ENCODE measurements around the gene PCDHGA8.
A peak's percentile ranks its signal among the peaks of the same experiment; 100 is the strongest.
"Not testable (repeated sequence)": the region's sequence is repeated elsewhere in the genome, so short reads cannot be mapped to it uniquely, and the experiment has no call there.

The PCDHGA8 gene

DNA sequence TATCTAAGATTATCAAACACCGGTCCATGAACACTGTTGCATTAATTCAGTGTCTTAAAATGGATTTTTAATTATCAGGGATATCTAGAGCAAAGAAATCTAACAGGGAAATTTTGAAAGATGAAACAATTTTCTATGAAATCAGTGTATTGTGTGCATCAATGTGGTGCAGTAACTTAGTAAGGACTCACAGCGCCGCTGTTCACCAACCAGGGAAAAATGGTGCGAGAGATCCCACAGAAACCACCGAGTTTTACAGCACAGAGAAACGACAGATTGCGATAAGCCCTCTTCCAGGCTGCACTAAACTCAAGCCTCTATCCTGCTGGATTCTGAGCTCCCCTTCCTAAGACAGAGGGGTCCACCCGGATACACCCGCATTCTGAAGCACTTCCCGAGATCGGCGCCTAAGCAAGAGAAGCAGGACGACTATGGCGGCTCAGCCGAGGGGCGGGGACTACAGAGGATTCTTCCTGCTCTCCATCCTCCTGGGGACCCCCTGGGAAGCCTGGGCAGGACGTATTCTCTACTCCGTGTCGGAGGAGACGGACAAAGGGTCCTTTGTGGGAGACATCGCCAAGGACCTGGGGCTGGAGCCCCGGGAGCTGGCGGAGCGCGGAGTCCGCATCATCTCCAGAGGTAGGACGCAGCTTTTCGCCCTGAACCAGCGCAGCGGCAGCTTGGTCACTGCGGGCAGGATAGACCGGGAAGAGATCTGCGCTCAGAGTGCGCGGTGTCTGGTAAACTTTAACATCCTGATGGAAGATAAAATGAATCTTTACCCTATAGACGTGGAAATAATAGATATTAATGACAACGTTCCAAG is 9.8 kb upstream of the PCDHGA8 start, which contains the start of gene PCDHGA7:
Gene PCDHGA7, plus strand, starts transcription at position 274 of the 826 bp plus-strand sequence. Its CDS starts 158 bp downstream, at position 432.
- Histone ChIP-seq H3K27me3 (ENCODE audit: low read length) (no peaks in the 10 kb centered on the region), H3K27ac (ENCODE audit: low read depth, low read length) (peak within 1 kb of the TSS; percentile 35), H3K79me2 (ENCODE audit: insufficient read depth, low read length) (no peaks in the 10 kb centered on the region), H3K4me2 (ENCODE audit: low read depth, low read length, poor library complexity, severe bottlenecking) (peak within 1 kb of the TSS; percentile 54), H3K9me2 (replicated peaks; ENCODE audit: insufficient read depth, low read length) (no peaks in the 10 kb centered on the region), H3K36me3 (ENCODE audit: low read length) (peaks cover 5% of the 10 kb centered on the region; the same call in 1 of the 2 replicates), H3K9me3 (ENCODE audit: insufficient read depth, low read length) (peaks cover 18% of the 10 kb centered on the region; the same call in 1 of the 2 replicates), H3K9ac (ENCODE audit: low read length) (peak within 1 kb of the TSS; percentile 59), H4K20me1 (ENCODE audit: low read depth, low read length) (no peaks in the 10 kb centered on the region), H2AFZ (ENCODE audit: low read depth, low read length, severe bottlenecking) (peak within 1 kb of the TSS; percentile 55), H3F3A (ENCODE audit: insufficient read depth) (no peaks in the 10 kb centered on the region), H3K4me3 (ENCODE audit: insufficient read depth, low read length, poor library complexity, severe bottlenecking) (peak within 1 kb of the TSS; percentile 55)
- peak; percentile 40 for TF ChIP-seq CTCF (IDR thresholded peaks at IDR 0.05; ENCODE audit: insufficient read depth, low read length, poor library complexity, severe bottlenecking)
- TF ChIP-seq EZH2phosphoT487 (conservative IDR thresholded peaks at IDR 0.05; ENCODE audit: low read length): no peak

DNA sequence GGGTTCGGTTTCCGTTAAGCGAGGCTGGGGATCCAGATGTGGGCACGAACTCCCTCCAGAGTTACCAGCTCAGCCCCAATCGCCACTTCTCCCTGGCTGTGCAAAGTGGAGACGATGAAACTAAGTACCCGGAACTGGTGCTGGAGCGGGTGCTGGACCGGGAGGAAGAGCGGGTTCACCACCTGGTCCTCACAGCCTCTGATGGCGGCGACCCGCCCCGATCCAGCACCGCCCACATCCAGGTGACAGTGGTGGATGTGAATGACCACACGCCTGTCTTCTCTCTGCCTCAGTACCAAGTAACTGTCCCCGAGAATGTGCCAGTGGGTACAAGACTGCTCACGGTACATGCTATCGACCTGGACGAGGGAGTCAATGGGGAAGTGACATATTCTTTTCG is 9.1 kb upstream of the PCDHGA8 start:
- peak overlapping the region; percentile 55 for H3K4me3 ChIP-seq (ENCODE audit: insufficient read depth, low read length, poor library complexity, severe bottlenecking)
- TF ChIP-seq EZH2phosphoT487 (conservative IDR thresholded peaks at IDR 0.05; ENCODE audit: low read length) (no peak), CTCF (IDR thresholded peaks at IDR 0.05; ENCODE audit: insufficient read depth, low read length, poor library complexity, severe bottlenecking) (no peak)
- no peaks in the 10 kb centered on the region for H3K27me3 ChIP-seq (ENCODE audit: low read length)
- H3K4me2 ChIP-seq (ENCODE audit: low read depth, low read length, poor library complexity, severe bottlenecking): peak overlapping the region; percentile 54
- peaks cover 18% of the 10 kb centered on the region; the same call in 1 of the 2 replicates for H3K9me3 ChIP-seq (ENCODE audit: insufficient read depth, low read length)
- H3K79me2 ChIP-seq (ENCODE audit: insufficient read depth, low read length): no peaks in the 10 kb centered on the region
- H3F3A ChIP-seq (ENCODE audit: insufficient read depth): no peaks in the 10 kb centered on the region
- peak overlapping the region; percentile 59 for H3K9ac ChIP-seq (ENCODE audit: low read length)
- H3K36me3 ChIP-seq (ENCODE audit: low read length): peaks cover 3% of the 10 kb centered on the region; the same call in 1 of the 2 replicates
- peak overlapping the region; percentile 55 for H2AFZ ChIP-seq (ENCODE audit: low read depth, low read length, severe bottlenecking)
- H3K27ac ChIP-seq (ENCODE audit: low read depth, low read length): peak overlapping the region; percentile 35; the same call in 1 of the 2 replicates
- no peaks in the 10 kb centered on the region for H3K9me2 ChIP-seq (replicated peaks; ENCODE audit: insufficient read depth, low read length)
- no peaks in the 10 kb centered on the region for H4K20me1 ChIP-seq (ENCODE audit: low read depth, low read length)

DNA sequence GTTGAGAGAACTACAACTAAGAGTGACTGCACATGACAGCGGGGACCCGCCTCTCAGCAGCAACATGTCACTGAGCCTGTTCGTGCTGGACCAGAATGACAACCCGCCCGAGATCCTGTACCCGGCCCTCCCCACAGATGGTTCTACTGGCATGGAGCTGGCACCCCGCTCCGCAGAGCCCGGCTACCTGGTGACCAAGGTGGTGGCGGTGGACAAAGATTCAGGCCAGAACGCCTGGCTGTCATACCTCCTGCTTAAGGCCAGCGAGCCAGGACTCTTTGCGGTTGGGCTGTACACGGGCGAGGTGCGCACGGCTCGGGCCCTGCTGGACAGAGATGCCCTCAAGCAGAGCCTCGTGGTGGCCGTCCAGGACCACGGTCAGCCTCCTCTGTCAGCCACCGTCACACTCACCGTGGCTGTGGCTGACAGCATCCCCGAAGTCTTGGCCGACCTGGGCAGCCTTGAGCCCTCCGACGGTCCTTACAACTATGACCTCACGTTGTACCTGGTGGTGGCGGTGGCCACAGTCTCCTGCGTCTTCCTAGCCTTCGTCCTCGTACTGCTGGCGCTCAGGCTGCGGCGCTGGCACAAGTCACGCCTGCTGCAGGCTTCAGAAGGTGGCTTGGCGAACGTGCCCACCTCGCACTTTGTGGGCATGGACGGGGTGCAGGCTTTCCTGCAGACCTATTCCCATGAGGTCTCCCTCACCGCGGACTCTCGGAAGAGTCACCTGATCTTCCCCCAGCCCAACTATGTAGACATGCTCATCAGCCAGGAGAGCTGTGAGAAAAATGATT is 7.8 kb upstream of the PCDHGA8 start:
- Histone ChIP-seq H3F3A (ENCODE audit: insufficient read depth) (no peaks in the 10 kb centered on the region), H3K9ac (ENCODE audit: low read length) (no peak overlapping the region), H3K9me3 (ENCODE audit: insufficient read depth, low read length) (peaks cover 18% of the 10 kb centered on the region; the same call in 1 of the 2 replicates), H3K27me3 (ENCODE audit: low read length) (no peaks in the 10 kb centered on the region), H2AFZ (ENCODE audit: low read depth, low read length, severe bottlenecking) (no peak overlapping the region), H3K36me3 (ENCODE audit: low read length) (peaks cover 3% of the 10 kb centered on the region; the same call in 1 of the 2 replicates), H4K20me1 (ENCODE audit: low read depth, low read length) (no peaks in the 10 kb centered on the region), H3K79me2 (ENCODE audit: insufficient read depth, low read length) (no peaks in the 10 kb centered on the region), H3K4me3 (ENCODE audit: insufficient read depth, low read length, poor library complexity, severe bottlenecking) (no peak overlapping the region), H3K4me2 (ENCODE audit: low read depth, low read length, poor library complexity, severe bottlenecking) (no peak overlapping the region), H3K9me2 (replicated peaks; ENCODE audit: insufficient read depth, low read length) (no peaks in the 10 kb centered on the region), H3K27ac (ENCODE audit: low read depth, low read length) (no peak overlapping the region)
- no peak for TF ChIP-seq CTCF (IDR thresholded peaks at IDR 0.05; ENCODE audit: insufficient read depth, low read length, poor library complexity, severe bottlenecking)
- no peak for TF ChIP-seq EZH2phosphoT487 (conservative IDR thresholded peaks at IDR 0.05; ENCODE audit: low read length)

DNA sequence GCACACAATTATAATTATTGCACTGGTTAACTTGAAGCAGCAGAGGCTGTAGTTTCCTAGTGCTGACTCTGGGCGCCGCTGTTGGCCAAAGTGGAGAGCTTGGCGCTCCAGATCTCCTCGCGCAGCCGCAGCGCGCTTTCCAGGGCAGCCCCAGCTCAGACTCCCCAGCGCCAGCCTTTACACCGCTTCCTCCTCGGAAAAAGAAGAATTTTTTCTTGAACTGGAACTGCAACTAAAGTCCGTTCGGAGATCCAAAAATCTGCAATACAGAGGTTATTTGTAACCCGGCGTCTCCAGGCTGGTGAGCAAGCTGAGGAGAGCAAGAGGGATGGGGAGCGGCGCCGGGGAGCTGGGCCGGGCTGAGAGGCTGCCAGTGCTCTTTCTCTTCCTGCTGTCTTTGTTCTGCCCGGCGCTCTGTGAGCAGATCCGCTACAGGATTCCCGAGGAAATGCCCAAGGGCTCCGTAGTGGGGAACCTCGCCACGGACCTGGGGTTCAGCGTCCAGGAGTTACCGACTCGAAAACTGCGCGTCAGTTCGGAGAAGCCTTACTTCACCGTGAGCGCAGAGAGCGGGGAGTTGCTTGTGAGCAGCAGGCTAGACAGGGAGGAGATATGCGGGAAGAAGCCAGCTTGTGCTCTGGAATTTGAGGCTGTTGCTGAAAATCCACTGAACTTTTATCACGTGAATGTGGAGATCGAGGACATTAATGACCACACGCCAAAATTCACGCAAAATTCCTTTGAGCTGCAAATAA is 4.7 kb upstream of the PCDHGA8 start, which contains the start of gene PCDHGB4:
Gene PCDHGB4, plus strand, starts transcription at position 142 of the 755 bp plus-strand sequence. Its CDS starts 187 bp downstream, at position 329.
- H3F3A ChIP-seq (ENCODE audit: insufficient read depth); H3K9me2 ChIP-seq (replicated peaks; ENCODE audit: insufficient read depth, low read length); H3K79me2 ChIP-seq (ENCODE audit: insufficient read depth, low read length); H3K27ac ChIP-seq (ENCODE audit: low read depth, low read length); H3K9ac ChIP-seq (ENCODE audit: low read length); H4K20me1 ChIP-seq (ENCODE audit: low read depth, low read length); H3K36me3 ChIP-seq (ENCODE audit: low read length); H3K27me3 ChIP-seq (ENCODE audit: low read length); H2AFZ ChIP-seq (ENCODE audit: low read depth, low read length, severe bottlenecking); H3K4me3 ChIP-seq (ENCODE audit: insufficient read depth, low read length, poor library complexity, severe bottlenecking): not testable (repeated sequence)
- H3K9me3 ChIP-seq (ENCODE audit: insufficient read depth, low read length): peaks cover 18% of the 10 kb centered on the region; the same call in 1 of the 2 replicates
- H3K4me2 ChIP-seq (ENCODE audit: low read depth, low read length, poor library complexity, severe bottlenecking): peak within 1 kb of the TSS; percentile 13
